K562 (cell line): ENCODE results near the gene PLGRKT. TPM values are rescaled to one million over a fixed set of nuclear protein-coding genes. Genes with fewer than 3 reads are reported as not detected.

Source experiments
- ATAC-seq: fragments of 200-7000 bp; cut with Tn5 transposase; 3 replicates; pipeline ENCODE4 v1.9.1; 2020; ENCODE audit warnings: moderate library complexity
- BruUV-seq: library from RNA; stranded (reverse); fragments of 400-500 nt; replicated peaks from 2 replicates; lab custom pipeline; 2021; lab: Mats Ljungman, UMichigan
- CTCF ChIA-PET: fragments of 300-600 bp; formaldehyde crosslinking; extraction: SDS; loops from one replicate; lab custom pipeline; 2021; ENCODE audit warnings: low intra/inter-chr PET ratio; lab: Yijun Ruan, JAX
- POLR2A ChIA-PET: fragments of 300-600, 350-650 bp; sonication (Branson Sonifier 250); formaldehyde crosslinking; extraction: SDS; loops from one replicate; lab custom pipeline; 2021; ENCODE audit warnings: antibody characterized with exemption, inconsistent platforms; lab: Yijun Ruan, JAX
- DNase-seq, 4 experiments: peaks; one replicate each; pipeline versions ENCODE4 v3.0.0 to v3.0.0-alpha.2; 2011 to 2018; ENCODE audit warnings: low spot score in 3 of 4, mixed read lengths in 3 of 4; ENCODE audit errors: extremely low read depth in 1 of 4
- FAIRE-seq: peaks from 2 replicates; lab custom pipeline; 2011; peaks lifted over from hg19 to GRCh38; lab: Jason Lieb, UNC
- H2AFZ ChIP-seq: 2 replicates; pipeline ENCODE4 v1.6.0; 2011; ENCODE audit warnings: low read depth, low read length, control low read depth, inconsistent platforms
- H3K27ac ChIP-seq: fragments of 200-600 bp; 3 replicates; pipeline ENCODE4 v1.8.0; 2011; ENCODE audit warnings: low read depth, mild to moderate bottlenecking, control low read depth, inconsistent platforms, low read length, moderate library complexity, mixed read lengths; ENCODE audit errors: extremely low read depth
- H3K27me3 ChIP-seq, 2 experiments: fragments of 300-600 bp in 1 of 2; 2 replicates in 1 of 2; 3 replicates in 1 of 2; pipeline versions ENCODE4 v1.6.0 to v1.8.0; 2011; ENCODE audit warnings: inconsistent platforms in 2 of 2, low read length in 2 of 2, mild to moderate bottlenecking in 1 of 2, mixed read lengths in 1 of 2, moderate library complexity in 1 of 2; ENCODE audit not compliant: control insufficient read depth in 2 of 2, insufficient read depth in 2 of 2
- H3K36me3 ChIP-seq: fragments of 300-600 bp; 3 replicates; pipeline ENCODE4 v1.8.0; 2011; ENCODE audit warnings: mild to moderate bottlenecking, low read length, inconsistent platforms; ENCODE audit not compliant: control insufficient read depth, insufficient read depth
- H3K4me1 ChIP-seq, 2 experiments: fragments of 200-600 bp in 1 of 2; replicated peaks in 1 of 2; 2 replicates in 1 of 2; 3 replicates in 1 of 2; pipeline versions ENCODE4 v1.5.1 to v1.8.0; 2011; ENCODE audit warnings: inconsistent platforms in 2 of 2, low read length in 2 of 2, mild to moderate bottlenecking in 1 of 2, mixed read lengths in 1 of 2, moderate library complexity in 1 of 2; ENCODE audit not compliant: control insufficient read depth in 2 of 2, insufficient read depth in 2 of 2
- H3K4me2 ChIP-seq: 2 replicates; pipeline ENCODE4 v1.6.1; 2011; ENCODE audit warnings: low read length, control low read depth, inconsistent platforms, mixed read lengths; ENCODE audit not compliant: insufficient read depth
- H3K4me3 ChIP-seq: fragments of 200-600 bp; sonication (generic), shearing (Covaris generic); 2 replicates; pipeline ENCODE4 v1.5.1; 2016; ENCODE audit warnings: control low read depth, inconsistent platforms
- H3K79me2 ChIP-seq: fragments of 200-600 bp; 3 replicates; pipeline ENCODE4 v1.8.0; 2011; ENCODE audit warnings: low read length, inconsistent platforms; ENCODE audit not compliant: control insufficient read depth, insufficient read depth
- H3K9ac ChIP-seq, 2 experiments: 2 replicates each; pipeline versions ENCODE4 v1.6.0 to v1.6.1; 2011; ENCODE audit warnings: low read depth in 2 of 2, low read length in 2 of 2, control low read depth in 1 of 2, inconsistent platforms in 1 of 2, mild to moderate bottlenecking in 1 of 2, mixed read lengths in 1 of 2; ENCODE audit not compliant: insufficient read depth in 1 of 2
- H3K9me1 ChIP-seq: one replicate; pipeline ENCODE4 v1.6.0; 2011; ENCODE audit warnings: inconsistent platforms, mild to moderate bottlenecking, low read length, moderate library complexity; ENCODE audit not compliant: control insufficient read depth, insufficient read depth
- H3K9me3 ChIP-seq: replicated peaks from 2 replicates; pipeline ENCODE4 v1.5.1; 2011; ENCODE audit warnings: low read depth, low read length, inconsistent platforms; ENCODE audit not compliant: control insufficient read depth, insufficient read depth
- H4K20me1 ChIP-seq: replicated peaks from 2 replicates; pipeline ENCODE4 v1.6.1; 2011; ENCODE audit warnings: low read length, inconsistent platforms, mixed read lengths; ENCODE audit not compliant: control insufficient read depth, insufficient read depth
- E2F1 ChIP-seq: sonication (generic); formaldehyde crosslinking; IDR thresholded peaks from 2 replicates; pipeline ENCODE4 v1.8.1; 2023; ENCODE audit warnings: mild to moderate bottlenecking, missing genetic modification reagents, moderate library complexity
- ERF ChIP-seq: fragments of 450-650 bp; formaldehyde crosslinking; IDR thresholded peaks from 2 replicates; pipeline ENCODE4 v1.4.0; 2020; ENCODE audit warnings: mild to moderate bottlenecking, mixed read lengths
- HNRNPLL ChIP-seq: fragments of 200-400 bp; formaldehyde crosslinking; IDR thresholded peaks from 2 replicates; pipeline ENCODE4 v1.6.1; 2017; ENCODE audit warnings: low read length, low read depth, mild to moderate bottlenecking; ENCODE audit not compliant: poor library complexity, severe bottlenecking
- NONO ChIP-seq, 2 experiments: fragments of 200-400 bp in 1 of 2; fragments of 450-650 bp in 1 of 2; formaldehyde crosslinking in 1 of 2; IDR thresholded peaks; 2 replicates each; pipeline ENCODE4 v1.6.1; 2017; ENCODE audit warnings: low read depth in 2 of 2, mild to moderate bottlenecking in 2 of 2, moderate library complexity in 2 of 2, low read length in 1 of 2
- TCF7 ChIP-seq: sonication (generic); IDR thresholded peaks from 2 replicates; pipeline ENCODE4 v1.6.1; 2016; ENCODE audit warnings: antibody characterized with exemption, borderline replicate concordance
- ZBTB5 ChIP-seq: fragments of 450-650 bp; IDR thresholded peaks from 2 replicates; pipeline ENCODE4 v1.6.1; 2017; ENCODE audit warnings: antibody characterized with exemption
- ZFP1 ChIP-seq: fragments of 450-650 bp; formaldehyde crosslinking; IDR thresholded peaks from 2 replicates; pipeline ENCODE4 v1.4.0; 2020; ENCODE audit warnings: mild to moderate bottlenecking, mixed read lengths
- ZNF316 ChIP-seq: fragments of 450-650 bp; IDR thresholded peaks from 2 replicates; pipeline ENCODE4 v1.6.1; 2016
- WGBS: fragments of 100-300 bp; shearing (Covaris generic); methylation state at CpG from one replicate; pipeline ENCODE4 v1.1.6; 2016; ENCODE audit warnings: low coverage, mixed read lengths; ENCODE audit not compliant: insufficient coverage; ENCODE audit errors: missing lambda C conversion rate; 5-methylcytosine and 5-hydroxymethylcytosine counted together
- in situ Hi-C: fragments of 300-500 bp; cut with MboI; formaldehyde crosslinking; loops from 4 replicates; pipeline ENCODE4 v1.15.0; 2018; ENCODE audit warnings: inconsistent platforms, mixed read lengths
- intact Hi-C: fragments of 100-400 bp; cut with micrococcal nuclease; formaldehyde crosslinking; loops from 2 replicates; pipeline ENCODE4 v1.14.2; 2022
- polyA plus RNA-seq, 8 experiments: library from polyadenylated mRNA; depleted of rRNA in 4 of 8; stranded (reverse) in 5 of 8; unstranded in 3 of 8; fragments of >200 nt; fragmentation: Nextera tagmentation in 2 of 8; fragmentation: Illumina TruSeq in 1 of 8; extraction: Ambion mirVana in 2 of 8; extraction: Trizol in 1 of 8; gene quantifications; 2 replicates each; pipeline versions ENCODE4 v1.2.1 to v1.2.3, GENCODE V29; 2011 to 2014; ENCODE audit warnings: inconsistent platforms in 1 of 8, missing spikeins in 1 of 8
- total RNA-seq, 7 experiments: library from RNA; depleted of rRNA in 6 of 7; stranded (reverse); fragments of >200 nt in 6 of 7; fragmentation: Illumina TruSeq in 2 of 7; extraction: Trizol in 2 of 7; gene quantifications; 2 replicates each; pipeline versions ENCODE4 v1.2.1 to v1.2.3, GENCODE V29; 2011 to 2021; ENCODE audit warnings: low replicate concordance in 1 of 7
- TF ChIP-seq, protein P1 (sequence below), 2 experiments: fragments of 150-350 bp in 1 of 2; IDR thresholded peaks; 2 replicates each; pipeline ENCODE4 v1.6.1; 2012 to 2016; ENCODE audit warnings: low read depth in 2 of 2, low read length in 2 of 2, mild to moderate bottlenecking in 1 of 2, moderate library complexity in 1 of 2

The PLGRKT gene
- total and polyA plus RNA-seq, 9 of the 15 experiments (the other 6 are each of a cell fraction or from before 2014, with no cell fraction given): 4.7 to 13.8 (median 6.5) TPM

- no peaks in the 10 kb centered on the region for H4K20me1 ChIP-seq
- no peaks in the 10 kb centered on the region for H3K9me3 ChIP-seq
- no peaks in the 10 kb centered on the region for H3K36me3 ChIP-seq
- H3K4me2 ChIP-seq: no peak overlapping the region
- no peak overlapping the region for H3K4me3 ChIP-seq
- no peak overlapping the region for H3K9ac ChIP-seq
- ChIA-PET CTCF (no interaction called here), POLR2A (no interaction called here)
- DNase-seq (no peak), FAIRE-seq (no peak), ATAC-seq (no peak)
- WGBS: 18% methylated on average over 3 of the region's 3 CpGs
- no peak overlapping the region for H3K27ac ChIP-seq
- intact Hi-C loops: no loop called here
- H3K4me1 ChIP-seq: peaks cover 0 to 5% of the 10 kb centered on the region in 2 experiments; a peak in 1 of 5 replicates
- TF ChIP-seq ERF: no peak
- no peak for TF ChIP-seq TCF7
- no peak for TF ChIP-seq E2F1 (CRISPR knock-in tag)
- no peak for TF ChIP-seq ZBTB5
- no peak for TF ChIP-seq ZFP1 (CRISPR knock-in tag)
- TF ChIP-seq NONO (IDR thresholded peaks at IDR 0.05; ENCODE audit: low read depth in 2 of 2, low read length in 1 of 2): no peak
- TF ChIP-seq ZNF316: no peak
- TF ChIP-seq HNRNPLL: no peak
- TF ChIP-seq, protein P1, sequence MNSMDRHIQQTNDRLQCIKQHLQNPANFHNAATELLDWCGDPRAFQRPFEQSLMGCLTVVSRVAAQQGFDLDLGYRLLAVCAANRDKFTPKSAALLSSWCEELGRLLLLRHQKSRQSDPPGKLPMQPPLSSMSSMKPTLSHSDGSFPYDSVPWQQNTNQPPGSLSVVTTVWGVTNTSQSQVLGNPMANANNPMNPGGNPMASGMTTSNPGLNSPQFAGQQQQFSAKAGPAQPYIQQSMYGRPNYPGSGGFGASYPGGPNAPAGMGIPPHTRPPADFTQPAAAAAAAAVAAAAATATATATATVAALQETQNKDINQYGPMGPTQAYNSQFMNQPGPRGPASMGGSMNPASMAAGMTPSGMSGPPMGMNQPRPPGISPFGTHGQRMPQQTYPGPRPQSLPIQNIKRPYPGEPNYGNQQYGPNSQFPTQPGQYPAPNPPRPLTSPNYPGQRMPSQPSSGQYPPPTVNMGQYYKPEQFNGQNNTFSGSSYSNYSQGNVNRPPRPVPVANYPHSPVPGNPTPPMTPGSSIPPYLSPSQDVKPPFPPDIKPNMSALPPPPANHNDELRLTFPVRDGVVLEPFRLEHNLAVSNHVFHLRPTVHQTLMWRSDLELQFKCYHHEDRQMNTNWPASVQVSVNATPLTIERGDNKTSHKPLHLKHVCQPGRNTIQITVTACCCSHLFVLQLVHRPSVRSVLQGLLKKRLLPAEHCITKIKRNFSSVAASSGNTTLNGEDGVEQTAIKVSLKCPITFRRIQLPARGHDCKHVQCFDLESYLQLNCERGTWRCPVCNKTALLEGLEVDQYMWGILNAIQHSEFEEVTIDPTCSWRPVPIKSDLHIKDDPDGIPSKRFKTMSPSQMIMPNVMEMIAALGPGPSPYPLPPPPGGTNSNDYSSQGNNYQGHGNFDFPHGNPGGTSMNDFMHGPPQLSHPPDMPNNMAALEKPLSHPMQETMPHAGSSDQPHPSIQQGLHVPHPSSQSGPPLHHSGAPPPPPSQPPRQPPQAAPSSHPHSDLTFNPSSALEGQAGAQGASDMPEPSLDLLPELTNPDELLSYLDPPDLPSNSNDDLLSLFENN (IDR thresholded peaks at IDR 0.05; ENCODE audit: low read depth in 2 of 2, low read length in 2 of 2): no peak
- no peak overlapping the region for H2AFZ ChIP-seq
- in situ Hi-C loops: no loop called here
- H3K27me3 ChIP-seq: peaks cover 0 to 10% of the 10 kb centered on the region in 2 experiments; a peak in 3 of 5 replicates
- no TSS peak for BruUV-seq
- no peaks in the 10 kb centered on the region for H3K9me1 ChIP-seq
- H3K79me2 ChIP-seq: no peaks in the 10 kb centered on the region
Measured at GRCh38 chr9:5416953-5417352, 20.8 kb downstream of the PLGRKT start.
